ENCODE results near the gene USH1G.

USH1G gene

GRCh38 chr17:74953134-74953687, 30.2 kb upstream of the USH1G start:
- no peak for DNase-seq

DNA sequence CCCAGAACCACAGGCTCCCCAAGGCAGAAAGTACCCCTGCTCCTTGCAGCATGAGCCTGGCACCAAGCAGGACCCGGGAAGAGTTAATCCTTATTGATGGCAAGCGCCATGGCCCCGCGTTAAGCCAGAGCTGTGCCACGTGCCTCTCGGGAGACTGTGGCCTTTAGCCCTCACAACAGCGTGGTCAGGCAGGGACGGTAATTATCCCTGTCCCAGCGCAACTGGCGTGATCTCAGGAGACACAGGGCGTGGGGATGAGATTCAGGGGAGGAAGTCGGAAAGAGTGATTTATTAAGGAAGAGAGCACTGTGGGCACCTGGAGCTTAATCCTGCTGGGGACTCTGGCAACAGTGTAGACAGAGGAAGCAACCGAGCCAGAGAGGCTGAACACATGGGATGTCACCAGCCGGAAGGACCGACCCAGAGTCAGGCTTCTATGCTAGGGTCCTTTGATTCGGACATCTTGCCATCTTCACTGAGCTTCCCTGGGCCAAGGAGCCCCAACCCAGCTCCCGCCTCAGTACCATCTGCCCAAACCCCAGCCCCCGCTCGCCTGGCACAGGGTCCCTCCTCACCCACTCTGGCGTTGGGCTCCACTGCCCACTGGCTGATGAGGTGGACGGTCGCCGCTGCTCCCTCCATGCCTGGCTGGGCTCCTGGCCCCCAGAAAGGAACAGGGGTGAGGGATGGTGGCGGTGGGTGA, 29.5 kb upstream of the USH1G start:
- no peak for DNase-seq

DNA sequence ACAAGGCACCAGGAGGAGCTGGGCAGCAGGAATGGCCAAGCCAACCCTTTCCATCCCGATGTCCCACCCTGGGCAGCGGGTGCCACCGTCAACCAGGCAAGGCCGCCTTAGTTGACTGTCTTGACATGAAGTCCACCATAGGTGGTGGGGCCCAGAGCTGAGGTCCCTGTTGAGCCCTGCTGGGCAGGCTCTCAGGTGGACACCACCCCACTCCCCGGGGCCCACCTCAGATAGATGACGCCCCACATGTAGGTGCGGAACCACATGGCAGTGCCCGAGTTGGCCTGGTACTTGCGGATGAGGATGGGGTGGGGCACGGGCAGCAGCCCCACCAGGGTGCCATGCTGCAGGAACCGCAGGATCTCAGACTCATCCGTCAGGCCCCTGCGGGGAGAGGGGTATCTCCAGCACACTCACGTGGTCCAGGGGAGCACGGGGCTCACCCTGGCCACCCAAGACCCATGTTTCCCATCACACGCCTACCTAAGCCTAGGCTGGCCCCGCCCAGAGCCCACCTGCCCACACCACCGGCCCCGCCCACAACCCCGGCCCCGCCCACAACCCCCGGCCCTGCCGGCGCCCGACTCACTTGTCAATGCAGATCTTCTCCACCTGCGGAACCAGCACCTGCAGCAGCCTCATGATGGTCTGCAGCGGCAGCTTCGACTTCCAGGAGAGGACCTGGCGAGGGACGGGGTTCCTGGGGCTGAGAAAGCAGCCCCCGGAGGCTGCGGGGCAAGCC, 28.8 kb upstream of the USH1G start:
- DNase-seq, result no peak

GRCh38 chr17:74951065-74951464, 28.0 kb upstream of the USH1G start:
- no peak for DNase-seq

- DNase-seq, result no peak
Measured at GRCh38 chr17:74950207-74950606, 27.2 kb upstream of the USH1G start.

DNA sequence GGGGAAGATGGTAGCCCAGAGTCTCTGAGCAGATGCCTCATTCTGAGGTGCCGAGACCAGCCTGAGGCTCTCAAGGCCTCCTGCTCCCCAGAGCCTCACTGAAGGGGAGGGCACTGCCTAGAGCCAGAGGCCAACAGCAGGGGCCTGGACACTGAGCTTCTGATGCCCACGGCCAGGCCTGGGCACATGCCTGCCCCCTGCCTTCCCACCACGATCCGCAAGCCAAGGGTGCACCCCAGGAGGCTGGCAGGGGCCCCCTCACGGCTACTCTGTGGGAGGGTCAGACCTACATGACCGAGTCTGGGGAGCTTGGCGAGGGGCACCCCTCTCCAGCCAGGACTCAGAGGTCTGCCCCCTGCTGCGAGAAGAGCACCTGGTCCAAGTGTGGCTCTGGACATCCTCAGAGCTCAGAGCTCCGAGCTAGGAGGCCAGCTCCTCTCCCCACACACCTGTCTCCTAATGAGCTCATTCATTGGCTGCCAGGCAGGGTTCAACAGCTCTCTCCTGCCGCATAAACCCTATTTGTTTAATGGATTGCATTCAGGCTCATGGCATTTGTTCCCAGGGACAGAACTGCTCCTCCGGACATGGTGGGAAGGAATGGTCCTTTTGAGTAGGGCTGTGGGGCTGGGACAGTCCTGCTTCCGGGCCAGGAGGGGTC, 26.5 kb upstream of the USH1G start:
- no peak for DNase-seq

- DNase-seq, result no peak
Measured at GRCh38 chr17:74947041-74947754, 24.1 kb upstream of the USH1G start.

DNA sequence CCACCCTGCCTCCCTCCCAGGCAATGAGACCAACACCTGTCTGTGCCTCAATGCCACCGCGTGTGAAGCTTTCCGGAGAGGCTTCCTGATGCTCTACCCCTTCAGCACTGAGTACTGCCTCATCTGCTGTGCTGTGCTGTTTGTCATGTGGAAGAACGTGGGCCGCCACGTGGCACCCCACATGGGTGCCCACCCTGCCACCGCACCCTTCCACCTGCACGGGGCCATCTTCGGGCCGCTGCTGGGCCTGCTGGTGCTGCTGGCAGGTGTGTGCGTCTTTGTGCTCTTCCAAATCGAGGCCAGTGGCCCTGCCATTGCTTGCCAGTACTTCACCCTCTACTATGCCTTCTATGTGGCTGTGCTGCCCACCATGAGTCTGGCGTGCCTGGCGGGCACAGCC, 23.6 kb upstream of the USH1G start:
- no peak for DNase-seq

- DNase-seq, result no peak
Measured at GRCh38 chr17:74945543-74945942, 22.5 kb upstream of the USH1G start.

- DNase-seq, result no peak
Measured at GRCh38 chr17:74943808-74944522, 20.9 kb upstream of the USH1G start.

- no peak for DNase-seq
Measured at GRCh38 chr17:74941128-74941725, 18.2 kb upstream of the USH1G start.

DNA sequence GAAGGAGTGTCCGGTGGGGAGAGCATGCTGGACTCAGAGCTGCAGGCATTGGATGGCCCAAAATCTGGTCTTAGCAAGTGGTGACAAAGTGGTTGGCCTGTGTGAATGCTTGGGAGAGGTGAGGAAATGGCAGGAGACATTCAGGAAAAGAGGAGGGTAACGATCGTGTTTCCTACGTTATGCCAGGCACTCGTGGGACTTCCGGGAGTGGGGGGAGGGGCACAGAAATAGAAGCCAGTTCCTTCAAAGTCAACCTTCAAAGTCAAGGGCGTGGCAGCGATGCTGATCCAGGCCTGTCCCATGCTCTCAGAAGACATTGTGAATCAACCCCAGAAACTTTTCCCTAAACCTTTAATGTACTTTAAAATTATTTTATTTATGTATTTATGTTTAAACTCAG, 16.5 kb upstream of the USH1G start:
- no peak for DNase-seq

DNA sequence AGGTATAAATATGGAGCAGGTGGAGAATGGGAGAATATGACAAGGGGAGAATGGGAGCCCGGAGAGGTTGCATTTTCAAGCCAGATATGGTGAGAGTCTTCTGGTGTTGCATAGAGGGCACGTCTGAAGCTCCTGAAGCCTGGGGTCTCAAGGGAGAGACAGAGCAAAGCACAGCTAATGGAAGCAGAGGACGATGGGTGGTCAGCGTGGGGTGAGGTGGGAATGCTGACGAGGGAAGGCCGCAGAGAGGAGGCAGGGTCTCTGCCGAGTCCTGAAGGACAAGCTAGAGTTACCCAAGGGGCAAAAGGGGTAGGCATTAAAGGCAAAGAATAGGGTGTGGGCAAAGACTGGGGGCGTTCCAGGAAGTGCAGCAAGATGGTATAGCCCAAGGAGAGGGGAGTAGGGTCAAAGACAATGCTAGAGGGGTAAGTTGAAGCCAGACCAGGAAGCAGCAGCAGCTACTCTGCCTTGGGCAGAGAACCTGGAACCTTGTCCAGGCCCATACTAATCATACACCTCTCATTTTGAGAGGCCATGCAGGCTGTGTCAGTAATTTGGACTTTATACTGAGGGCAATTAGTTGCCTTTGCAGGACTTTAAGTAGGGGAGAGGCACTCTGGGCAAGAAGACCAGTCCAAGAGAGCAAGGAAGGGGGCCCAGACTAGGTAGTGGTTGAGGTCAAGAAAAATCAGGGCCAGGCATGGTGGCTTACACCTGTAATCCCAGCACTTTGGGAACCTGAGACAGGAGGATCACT, 15.3 kb upstream of the USH1G start:
- no peak for DNase-seq

DNA sequence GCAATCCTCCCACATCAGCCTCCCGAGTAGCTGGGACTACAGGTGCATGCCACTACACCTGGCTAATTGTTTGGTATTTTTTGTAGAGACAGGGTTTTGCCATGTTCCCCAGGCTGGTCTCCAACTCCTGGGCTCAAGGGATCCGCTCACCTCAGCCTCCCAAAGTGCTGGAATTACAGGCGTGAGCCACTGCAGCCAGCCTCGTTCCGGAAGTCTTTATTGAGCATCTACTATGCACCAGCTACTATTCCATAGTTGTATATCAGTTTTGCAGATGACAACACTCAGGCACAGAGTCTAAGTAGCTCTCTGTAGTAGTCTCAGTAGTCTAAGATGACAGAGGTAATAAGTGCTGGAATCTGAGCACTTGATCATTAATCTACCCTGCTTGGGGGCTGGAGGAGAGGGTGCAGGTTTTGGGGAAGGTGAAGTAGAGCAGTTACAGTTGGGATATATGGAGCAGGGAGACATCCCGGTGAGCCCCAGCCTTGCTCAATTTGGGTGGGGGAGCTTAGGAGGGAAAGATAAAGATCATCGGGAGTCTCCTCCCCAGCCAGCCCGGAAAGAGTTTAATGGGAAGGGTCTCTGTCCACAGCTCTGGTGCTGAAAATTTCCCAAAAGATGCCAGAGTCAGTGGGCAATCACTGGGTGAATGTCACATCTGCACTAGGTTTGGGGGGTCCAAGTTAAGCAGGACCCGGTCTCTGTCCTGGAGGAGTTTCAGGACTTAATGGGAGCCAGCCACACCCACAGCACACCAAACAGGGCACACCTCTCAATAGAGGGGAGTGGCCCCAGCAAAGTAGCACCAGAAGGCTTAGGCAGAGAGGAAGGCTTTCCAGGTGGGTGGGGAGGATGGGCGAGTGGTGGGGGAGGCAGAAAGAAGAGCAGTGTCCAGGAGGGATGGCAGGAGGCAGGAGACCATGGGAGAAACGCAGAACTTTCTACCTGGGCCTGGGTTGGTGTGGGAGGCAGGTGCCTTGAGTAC, 14.3 kb upstream of the USH1G start:
- DNase-seq, result no peak

- no peak for DNase-seq
Measured at GRCh38 chr17:74936470-74936799, 13.4 kb upstream of the USH1G start.

GRCh38 chr17:74935585-74936469, 12.8 kb upstream of the USH1G start, which contains the start of gene OTOP3:
TSS of gene OTOP3 (plus strand) at chr17:74935898. CDS start at chr17:74935922, 24 bp downstream.
- no peak for DNase-seq

DNA sequence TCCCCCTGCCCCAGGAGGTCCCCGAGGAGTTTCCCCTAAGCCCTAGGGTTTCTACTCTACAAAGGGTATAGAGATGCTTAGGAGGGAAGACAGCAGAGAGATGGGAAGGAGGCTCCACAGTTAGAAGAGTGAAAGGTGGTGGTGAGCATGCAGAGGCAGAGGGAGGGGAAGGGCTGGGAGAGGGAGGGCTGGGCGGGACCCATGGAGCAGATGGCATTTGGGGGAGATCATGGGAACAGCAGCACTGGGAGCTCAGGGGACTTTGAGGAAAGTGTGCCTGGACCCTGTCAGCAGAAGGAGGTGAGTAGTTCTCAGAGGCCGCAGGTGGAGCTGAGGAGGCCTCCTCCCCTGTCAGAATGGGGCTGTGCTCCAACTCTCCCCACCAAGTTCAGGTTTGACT, 12.0 kb upstream of the USH1G start:
- DNase-seq, result no peak

GRCh38 chr17:74930535-74931036, 7.5 kb upstream of the USH1G start:
- DNase-seq, result no peak

DNA sequence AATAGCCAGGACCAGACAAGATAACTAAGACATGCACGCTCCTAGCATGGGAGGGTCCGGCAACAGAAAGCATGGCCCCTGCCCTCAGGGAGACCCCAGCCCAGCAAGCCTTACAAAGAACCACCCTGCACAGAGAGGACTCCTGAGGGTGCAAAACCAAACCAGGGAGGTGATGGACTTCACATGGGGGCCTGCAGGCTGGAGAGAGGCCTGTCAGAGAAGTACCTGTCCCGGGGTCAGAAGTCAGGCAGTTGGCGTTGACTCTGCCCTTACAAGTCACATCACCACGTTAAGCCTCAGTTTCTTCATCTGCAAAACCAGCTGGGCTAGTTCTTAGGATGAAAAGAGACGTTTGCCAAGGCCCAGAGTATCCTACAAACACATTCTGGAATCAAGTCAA, 5.7 kb upstream of the USH1G start:
- no peak for DNase-seq

Measured in NCI-H1048 (cell line).